GM18511 (cell line): ENCODE results near the gene FSIP1.

Source experiments
- ATAC-seq: cut with Tn5 transposase; IDR thresholded peaks from one replicate; pipeline ENCODE4 v1.9.1; 2021; ENCODE audit warnings: mild to moderate bottlenecking, moderate library complexity; ENCODE audit not compliant: unreplicated experiment

FSIP1 gene

DNA sequence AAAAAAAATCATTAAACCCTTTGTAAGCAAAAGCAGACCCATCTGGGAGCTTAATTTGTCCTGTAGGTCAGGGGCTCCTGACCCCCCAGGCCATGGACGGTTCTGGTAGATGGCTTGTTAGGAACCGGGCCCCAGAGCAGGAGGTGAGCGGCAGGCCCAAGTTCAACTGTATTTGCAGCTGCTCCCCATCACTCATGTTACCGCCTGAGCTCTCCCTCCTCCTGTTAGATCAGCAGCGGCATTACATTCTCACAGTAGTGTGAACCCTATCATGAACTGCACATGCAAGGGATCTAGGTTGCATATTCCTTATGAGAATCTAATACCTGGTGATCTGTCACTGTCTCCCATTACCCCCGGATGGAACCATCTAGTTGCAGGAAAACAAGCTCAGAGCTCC is 60.7 kb downstream of the FSIP1 start:
- no peak for ATAC-seq

GRCh38 chr15:39720621-39721611 is 61.7 kb downstream of the FSIP1 start:
- ATAC-seq, result no peak

DNA sequence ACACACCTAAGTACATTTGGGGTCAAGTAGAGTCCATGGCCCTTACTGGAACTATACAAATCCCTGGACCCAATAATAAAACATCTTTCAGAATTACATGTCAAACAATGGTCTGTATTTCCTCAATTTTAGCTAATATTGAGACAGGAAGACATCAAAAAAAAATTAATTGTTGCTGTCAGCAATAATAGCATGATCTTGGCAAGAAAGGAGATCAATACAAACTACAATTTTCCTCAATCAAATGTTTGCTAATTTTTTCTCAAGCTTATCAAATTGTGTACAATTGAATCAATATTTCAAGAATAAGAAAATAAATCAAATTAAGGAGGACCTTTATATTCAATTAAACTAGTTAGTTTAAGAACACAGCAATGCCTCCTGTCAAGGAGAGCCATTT is 62.6 kb downstream of the FSIP1 start:
- no peak for ATAC-seq

- ATAC-seq, result no peak
These were observed 63.5 kb downstream of the FSIP1 start for GRCh38 chr15:39719109-39719508.

DNA sequence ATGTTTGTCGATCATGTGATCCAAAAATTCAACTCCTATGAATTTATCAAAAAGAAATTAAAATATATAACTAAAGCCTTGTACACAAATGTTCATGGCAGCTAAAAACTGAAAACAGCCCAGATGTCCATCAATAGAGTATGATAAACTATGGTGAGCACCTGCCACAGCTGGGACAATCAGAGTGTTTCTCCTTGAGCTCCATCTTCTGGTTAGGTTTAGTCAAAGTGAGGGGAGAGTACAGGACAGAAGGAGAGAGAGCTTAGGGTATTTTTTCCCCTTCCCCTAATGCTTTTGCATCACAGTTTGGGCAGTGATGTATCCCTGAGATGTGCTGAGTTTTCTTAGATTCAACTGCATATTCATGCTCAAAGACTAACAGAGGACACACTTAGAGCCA is 65.5 kb downstream of the FSIP1 start:
- no peak for ATAC-seq

DNA sequence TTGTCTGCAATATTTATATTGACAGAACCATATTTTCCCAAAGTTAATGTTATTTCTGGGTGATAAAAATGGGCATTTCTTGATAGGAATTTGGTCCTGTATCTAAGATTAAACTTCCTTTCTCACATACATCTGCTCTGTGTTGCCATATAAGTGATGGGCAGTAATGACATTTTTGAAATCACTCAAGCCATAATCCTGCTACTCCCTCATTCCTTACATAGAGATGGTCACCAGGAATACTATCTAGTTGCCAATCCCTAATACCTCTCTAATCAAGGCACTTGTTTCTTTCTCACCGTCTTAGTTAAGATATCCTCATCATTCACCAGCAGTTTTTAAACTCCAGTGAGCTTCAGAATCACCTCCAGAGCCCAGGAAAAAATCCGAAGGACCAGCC is 68.4 kb downstream of the FSIP1 start:
- ATAC-seq, result no peak

DNA sequence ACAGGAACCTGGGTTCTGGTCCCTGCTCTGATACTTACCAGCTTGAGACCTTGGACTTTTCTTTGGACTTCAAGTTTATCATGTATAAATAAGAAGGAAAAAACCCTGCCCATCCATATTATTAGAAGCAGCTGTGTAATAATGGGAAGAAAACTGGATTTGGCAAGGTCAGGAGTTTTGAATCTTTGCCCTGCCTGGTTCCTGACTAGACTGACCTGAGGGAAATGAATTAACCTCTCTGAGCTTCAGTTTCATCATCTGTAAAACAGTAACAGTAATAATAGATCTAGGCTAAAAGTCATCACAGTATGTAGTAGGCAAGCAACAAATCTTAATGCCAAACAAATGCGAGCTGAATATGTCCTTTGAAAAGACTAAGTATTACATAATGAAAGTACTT is 68.8 kb downstream of the FSIP1 start:
- no peak for ATAC-seq

DNA sequence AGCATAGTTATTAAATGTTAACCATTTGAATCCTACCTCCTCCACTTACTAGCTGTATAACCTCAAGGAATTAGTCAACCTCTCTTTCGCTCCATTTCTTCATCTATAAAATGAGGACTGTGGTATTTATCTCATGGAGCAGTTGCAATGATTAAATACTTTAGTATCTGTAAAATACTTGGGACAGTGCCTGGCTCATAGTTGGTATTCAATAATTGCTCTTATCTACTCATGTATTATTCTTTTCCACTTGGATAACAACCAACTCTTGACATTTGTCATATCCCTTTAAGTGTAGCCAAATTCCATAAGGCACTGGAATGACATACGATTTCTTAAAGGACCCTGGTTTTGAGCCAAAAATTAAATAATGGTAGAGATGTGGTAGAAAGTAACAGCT is 72.0 kb downstream of the FSIP1 start:
- no peak for ATAC-seq

DNA sequence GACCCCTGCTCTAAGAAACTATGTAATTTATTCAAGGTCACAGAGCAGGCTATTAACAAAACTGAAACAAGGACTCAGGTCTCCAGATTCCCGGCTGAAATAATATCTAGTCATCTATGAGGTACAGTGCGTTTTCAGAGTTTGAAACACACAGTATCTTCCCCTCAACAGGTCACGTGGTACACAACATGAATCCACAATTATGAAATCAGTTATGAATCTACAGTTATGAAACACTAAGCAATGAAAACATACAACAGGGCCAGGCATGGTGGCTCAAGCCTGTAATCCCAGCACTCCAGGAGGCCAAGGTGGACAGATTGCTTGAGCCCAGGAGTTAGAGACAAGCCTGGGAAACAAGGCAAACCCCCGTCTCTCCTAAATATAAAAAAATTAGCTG is 72.7 kb downstream of the FSIP1 start:
- no peak for ATAC-seq

DNA sequence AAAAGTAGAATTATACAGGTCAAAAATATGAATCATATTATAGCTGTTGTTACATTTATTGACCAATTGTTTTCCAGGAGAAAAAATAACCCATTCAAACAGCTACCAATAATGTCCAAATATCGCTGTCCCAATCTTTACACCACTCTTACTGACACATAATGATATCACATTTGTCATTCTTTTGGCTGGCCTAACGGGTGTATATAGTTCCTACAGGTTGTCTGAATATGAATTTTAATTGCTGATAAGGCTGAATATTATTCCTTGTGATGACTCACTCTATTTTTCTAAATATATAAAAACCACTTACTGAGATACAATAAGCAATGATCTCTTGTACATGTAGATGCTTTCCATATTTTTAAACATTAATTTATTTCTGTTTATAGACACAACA is 76.4 kb downstream of the FSIP1 start:
- ATAC-seq, result no peak

DNA sequence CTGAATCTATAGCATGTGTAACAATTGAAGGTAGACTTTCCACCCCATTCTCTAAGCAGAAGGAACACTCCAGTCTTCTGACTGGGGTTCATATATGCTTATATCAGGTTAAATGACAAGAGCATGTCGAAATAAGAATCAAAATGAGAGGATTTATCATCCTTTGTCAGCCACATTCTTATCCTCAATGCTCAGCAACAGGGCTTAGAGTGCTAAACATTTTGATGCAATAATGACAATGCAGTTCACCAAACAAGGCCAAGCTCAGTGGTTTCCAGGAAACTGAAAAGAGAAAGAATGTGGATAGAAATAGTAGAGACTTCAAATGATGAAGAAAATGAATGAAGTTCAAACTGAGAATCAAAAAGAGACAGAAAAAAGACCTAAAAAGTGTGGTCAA is 78.0 kb downstream of the FSIP1 start:
- no peak for ATAC-seq

GRCh38 chr15:39704235-39704634 is 78.4 kb downstream of the FSIP1 start:
- ATAC-seq, result no peak

GRCh38 chr15:39701988-39702387 is 80.7 kb downstream of the FSIP1 start:
- ATAC-seq, result no peak

GRCh38 chr15:39700375-39700700 is 82.3 kb downstream of the FSIP1 start:
- no peak for ATAC-seq

- ATAC-seq, result no peak
These were observed 82.9 kb downstream of the FSIP1 start for GRCh38 chr15:39699516-39700374.

- no peak for ATAC-seq
These were observed 83.9 kb downstream of the FSIP1 start for GRCh38 chr15:39698444-39699390.

DNA sequence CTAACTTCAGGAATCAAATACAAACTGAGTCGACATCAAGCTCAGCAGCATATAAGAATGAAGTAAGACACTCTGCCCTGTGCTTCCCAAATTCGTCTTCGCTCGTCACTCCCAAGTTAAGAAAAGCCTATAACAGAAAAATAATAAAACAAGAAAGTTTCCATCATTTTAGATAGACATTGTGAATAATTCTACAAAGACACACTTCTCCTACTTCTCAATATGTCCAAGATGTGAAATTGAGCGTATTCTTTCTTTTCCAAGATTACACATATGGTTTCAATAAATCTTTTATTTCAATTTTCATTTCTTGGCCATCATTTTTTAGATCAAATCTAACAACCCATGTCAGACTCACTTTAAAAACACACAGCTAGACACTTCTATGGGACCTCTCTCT is 85.1 kb downstream of the FSIP1 start:
- no peak for ATAC-seq

DNA sequence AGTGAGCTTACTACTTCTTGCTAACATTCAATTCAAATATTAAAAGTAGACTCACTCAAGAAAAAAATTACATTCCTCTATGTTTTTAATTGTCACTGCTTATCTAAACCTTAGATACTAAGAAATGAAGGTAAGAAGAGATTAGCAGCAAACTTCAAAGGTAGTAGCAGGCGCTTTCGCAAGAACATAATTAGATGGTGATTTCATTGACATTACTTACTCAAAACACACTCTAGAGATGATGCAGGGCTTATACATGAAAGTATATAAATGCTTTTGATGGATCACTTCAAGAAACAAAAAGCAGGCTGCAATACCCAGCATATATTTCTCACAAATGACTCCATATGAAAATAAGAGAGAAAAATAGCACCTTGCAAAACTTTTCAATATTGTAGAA is 86.8 kb downstream of the FSIP1 start:
- ATAC-seq, result no peak

GRCh38 chr15:39692356-39693327 is 90.0 kb downstream of the FSIP1 start:
- ATAC-seq, result no peak
